Fibroblast of skin of right biceps (primary cell): ENCODE results near the gene CNOT1.
"Not testable (repeated sequence)": the region's sequence is repeated elsewhere in the genome, so short reads cannot be mapped to it uniquely, and the experiment has no call there.

ENCODE experiments used
- DNase-seq: peaks from one replicate; pipeline ENCODE4 v3.0.0-alpha.2; 2013

CNOT1 gene

GRCh38 chr16:58501242-58502131, 128.1 kb downstream of the CNOT1 start:
- DNase-seq: peak; percentile 18

DNA sequence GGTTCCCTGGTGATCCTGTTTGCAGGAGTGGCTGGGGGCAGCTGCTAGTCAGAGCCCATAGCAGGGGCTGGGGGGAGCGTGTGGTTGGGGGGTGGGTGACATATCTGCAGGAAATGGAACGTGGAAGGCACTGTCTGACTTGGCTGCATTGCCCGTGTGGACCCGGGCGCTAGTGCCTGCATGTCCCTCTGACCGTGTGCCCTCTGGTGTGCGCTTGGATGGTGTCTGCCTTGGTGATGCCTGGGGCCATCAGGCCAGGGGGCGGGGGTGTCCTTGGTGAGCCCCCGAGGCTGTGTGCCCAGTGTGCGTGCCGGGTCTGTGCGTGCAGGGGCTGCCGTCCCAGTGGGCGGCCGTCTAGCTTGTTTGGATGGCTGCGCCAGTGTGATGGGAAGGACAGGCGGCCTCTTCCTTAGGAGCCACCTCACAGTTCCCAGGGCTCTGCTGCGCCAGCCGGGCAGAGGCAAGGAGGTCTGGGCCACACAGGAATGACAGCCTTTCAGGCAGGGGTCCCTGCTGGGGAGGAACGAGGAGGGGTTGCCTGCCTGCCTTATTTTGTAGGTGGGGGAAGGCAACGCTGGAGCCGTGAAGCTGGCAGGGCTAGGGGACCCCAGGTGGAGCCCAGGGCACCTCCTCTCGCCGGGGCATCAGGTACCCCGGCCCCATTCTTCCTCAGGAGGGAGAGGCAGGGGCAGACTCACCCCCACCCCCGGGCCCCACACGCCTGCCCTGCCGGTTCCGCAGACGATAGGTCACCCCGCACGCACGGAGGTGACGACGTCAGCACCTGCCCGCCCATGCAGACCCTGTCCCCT, 129.0 kb downstream of the CNOT1 start:
- DNase-seq: no peak

DNA sequence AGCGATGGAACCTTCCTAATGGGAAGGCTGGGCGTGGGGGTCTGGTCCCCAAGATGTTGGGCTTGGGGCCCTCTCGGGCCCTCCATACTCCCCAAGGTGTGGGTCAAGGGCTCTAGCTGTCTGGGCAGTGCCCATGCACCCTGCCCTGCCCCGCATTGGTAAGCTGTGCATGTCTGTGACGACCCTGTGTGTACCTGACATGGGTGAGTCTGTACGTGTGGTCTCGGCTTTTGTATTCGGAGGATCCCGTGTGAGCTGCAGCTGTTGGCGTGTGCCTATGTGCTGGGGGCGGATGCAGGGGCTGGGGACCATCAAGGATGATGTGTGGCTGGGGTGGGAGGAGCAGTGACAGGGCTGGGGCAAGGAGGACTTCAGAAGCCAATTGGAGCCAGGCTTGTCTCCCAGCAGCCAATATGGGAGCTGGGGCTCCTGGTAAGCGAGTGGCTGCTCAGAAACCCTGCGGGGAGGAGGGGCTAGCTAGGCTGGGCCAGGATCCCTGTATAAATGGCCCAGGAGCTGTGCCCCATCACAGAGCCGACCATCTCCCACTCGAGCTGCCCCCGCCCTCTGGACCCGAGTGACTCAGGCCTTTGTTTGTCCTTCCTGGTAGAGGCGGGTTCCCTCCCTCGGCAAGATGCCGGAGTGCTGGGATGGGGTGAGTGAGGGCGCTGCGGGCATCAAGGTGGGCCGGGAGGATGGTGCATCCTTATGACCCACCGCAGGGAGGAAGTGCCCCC, 129.8 kb downstream of the CNOT1 start, which contains the start of gene NDRG4:
TSS of gene NDRG4 (plus strand) at position 529 of the 737 bp plus-strand sequence. CDS start at position 635, 106 bp downstream.
- DNase-seq: peak; percentile 89

DNA sequence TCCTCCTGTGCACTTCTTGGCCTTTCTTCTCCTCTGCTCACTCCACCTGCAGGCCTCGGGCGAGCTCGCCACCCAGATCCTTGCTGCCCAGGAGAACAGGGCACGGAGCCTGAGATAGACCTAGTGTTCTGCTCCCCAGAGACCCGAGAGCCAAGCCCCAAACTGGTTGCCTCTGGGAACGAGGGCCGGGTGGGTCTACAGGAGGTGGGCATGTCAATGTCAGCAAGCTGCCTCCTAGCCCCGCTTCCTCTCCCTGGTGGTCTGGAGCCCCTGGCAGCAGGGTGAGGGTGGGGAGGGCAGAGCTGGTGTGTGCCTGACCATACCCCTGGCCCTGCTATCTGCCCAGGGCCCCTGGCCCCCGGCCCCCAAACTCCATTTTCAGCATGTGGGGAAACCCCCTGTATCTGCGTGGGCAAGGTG, 130.5 kb downstream of the CNOT1 start:
- no peak for DNase-seq

DNA sequence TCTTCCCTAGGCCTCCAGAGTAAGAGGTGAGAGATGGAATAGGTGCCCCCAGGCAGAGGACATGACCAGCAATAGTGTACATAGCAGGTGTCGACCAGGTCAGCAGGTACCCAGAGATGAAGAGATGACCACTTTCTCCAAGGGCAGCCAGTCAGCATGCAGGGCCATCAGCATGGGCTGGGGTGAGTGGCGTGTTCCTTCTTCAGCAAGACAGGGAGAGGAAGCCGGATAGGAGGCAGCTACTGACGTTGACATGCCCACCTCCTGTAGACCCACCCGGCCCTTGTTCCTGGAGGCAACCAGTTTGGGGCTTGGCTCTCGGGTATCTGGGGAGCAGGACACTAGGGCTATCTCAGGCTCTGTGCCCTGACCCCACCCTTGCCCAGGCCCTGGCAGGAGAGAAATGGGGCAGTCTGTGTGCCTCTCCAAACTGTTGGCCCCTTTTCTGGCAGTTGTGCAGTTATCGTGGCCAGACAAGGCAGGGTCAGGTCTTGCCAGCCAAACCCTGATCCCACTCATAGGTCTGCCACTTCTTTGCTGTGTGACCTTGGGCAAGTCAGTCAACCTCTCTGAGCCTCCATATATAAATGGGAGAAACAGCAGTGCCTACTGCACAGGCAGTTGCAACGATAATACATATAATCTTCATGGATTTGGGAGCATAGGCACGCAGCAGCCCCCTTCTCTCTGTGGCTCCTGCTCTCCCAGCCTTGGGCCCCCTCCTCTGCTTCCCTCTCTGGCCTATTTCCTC, 131.1 kb downstream of the CNOT1 start:
- DNase-seq: no peak

GRCh38 chr16:58497935-58498334, 131.7 kb downstream of the CNOT1 start:
- no peak for DNase-seq

- no peak for DNase-seq
These were observed 132.2 kb downstream of the CNOT1 start for GRCh38 chr16:58497468-58497867.

DNA sequence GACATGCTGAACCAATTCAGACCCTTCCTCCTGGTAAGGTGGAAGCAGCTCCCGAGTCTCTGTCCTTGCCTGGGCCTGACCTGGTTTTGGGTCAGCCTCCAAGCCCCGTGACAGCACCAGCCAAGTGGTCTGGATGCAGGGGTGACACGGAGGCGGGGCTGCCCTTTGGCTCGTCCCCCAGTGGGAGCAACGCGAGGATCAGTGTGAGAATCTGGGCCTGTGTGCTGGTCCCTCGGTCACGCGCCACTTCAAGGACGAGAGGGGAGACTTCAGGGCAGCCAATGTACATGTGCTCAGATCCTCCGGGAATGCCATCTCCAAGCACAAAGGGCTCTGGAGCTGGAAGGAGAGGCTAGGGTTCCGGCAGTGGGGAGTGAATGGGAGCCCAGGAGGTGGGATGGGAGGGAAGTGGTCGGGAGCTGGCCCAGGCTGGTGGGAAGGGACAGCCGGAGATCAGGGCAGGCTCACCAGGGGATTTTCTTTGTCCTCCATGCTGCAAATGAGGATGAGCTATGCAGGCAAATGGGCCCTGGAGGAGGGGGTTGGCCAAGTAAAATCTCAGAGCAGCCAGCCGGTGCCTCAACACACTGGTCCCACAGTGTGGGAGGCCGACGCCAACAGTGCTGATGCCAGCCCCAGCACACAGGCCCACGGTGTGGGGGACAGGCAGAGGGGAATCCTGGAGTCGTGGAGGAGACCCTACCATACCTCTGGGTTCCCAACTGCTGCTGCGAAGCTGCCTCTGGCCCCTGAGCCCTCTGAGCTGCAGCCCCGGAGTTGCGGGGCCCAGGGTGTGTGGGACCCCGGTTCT, 133.9 kb downstream of the CNOT1 start:
- DNase-seq: no peak

DNA sequence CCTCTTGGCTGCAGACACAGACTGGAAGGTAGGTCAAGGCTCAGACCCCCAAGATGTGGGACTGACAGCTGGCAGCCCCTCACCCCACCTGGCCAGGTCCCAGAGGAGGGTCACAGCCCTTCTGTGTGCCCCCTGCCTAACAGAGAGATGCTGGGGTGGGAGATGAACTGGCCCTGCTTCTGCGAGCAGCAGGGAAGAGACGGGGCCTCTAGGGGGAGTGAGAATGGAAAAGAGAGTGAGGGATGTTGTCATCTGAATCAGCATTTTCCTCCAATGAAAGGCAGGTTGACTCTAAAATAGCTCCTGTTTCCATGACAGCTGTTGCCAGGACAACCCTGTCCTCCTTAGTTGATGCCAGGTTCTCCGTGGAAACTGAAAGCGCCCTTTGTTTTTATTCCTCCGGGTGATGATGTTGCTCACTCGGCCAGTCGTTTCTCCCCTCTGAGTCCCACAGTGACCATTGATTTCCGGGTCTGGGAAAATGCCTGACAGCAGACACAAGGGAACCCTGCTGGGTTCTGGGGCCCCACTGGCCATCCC, 134.6 kb downstream of the CNOT1 start:
- DNase-seq: peak; percentile 93

GRCh38 chr16:58493756-58494431, 135.7 kb downstream of the CNOT1 start:
- DNase-seq: no peak

DNA sequence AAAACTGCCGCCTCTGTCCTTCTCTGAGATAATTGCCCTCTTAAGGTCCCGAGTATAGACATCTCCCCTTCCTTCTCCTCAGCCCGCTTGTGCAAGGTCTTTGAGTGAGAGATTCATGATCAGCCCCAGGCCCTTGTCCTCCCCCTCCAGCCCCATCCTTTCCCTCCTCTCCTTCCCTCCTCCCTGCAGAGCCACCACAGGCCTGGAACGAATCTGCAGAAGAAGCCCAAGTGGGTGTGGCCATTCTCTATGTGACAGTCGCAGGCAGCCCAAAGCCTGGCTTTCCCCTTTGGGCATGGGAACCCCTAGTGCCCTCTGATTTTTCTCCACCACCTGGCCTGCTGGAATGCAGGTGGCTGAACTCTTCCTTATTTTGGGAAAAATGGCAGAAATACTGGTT, 136.9 kb downstream of the CNOT1 start:
- no peak for DNase-seq

GRCh38 chr16:58492066-58492465, 137.6 kb downstream of the CNOT1 start:
- no peak for DNase-seq

DNA sequence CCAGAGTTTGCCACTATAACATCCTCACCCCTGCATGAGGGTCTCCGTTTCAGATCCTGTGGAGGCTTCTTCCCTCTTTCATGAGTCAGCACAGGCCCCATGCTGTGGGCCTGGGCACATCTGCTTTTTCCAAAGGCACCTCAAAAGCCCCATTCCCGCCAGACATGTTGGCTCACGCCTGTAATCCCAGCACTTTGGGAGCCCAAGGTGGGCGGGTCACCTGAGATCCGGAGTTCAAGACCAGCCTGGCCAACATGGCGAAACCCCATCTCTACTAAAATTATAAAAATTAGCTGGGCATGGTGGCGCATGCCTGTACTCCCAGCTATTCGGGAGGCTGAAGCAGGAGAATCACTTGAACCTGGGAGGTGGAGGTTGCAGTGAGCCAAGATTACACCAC, 139.1 kb downstream of the CNOT1 start:
- DNase-seq: not testable (repeated sequence)

DNA sequence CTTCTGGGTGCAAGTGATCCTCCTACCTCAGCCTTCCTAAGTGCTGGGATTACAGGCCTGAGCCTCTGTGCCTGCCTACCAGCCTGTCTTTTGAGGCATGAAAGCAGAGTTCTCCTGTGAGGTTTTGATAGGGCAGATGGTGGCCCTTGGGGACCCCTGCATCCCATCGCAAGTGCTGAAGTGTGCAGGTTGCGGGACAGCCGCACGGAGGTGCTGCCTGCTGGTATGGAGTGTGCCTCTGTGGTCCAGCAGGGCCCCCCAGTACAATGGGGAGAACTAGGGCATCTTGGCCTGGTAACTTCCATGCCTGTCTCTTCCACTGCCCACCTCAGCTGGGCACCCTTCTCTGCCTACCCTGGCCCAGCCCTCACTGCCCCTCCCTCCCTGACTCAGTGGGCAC, 139.6 kb downstream of the CNOT1 start:
- no peak for DNase-seq

DNA sequence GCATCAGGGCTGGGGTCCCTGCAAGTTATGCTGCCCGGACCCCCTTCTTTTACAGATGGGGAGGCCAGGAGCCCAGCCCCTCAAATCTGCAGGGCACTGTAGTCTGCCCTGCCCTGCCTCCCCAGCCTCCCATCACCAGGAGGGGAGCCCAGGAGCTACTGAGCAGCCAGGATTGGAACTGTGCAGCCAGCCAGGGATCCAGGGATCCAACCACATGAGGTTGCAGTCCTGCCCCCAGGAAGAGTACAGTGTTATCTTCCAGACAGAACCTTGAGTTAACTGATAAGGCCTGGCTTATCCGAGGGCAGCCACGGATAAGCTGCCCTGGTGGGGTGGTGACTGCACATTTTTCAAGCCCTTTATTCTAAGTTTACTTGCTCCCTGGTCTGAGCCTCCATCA, 141.1 kb downstream of the CNOT1 start:
- no peak for DNase-seq

GRCh38 chr16:58487566-58488351, 141.9 kb downstream of the CNOT1 start:
- DNase-seq: peak; percentile 72

GRCh38 chr16:58485184-58485887, 144.3 kb downstream of the CNOT1 start:
- no peak for DNase-seq

- DNase-seq: no peak
These were observed 147.7 kb downstream of the CNOT1 start for GRCh38 chr16:58481931-58482330.
